AG09319 (cell line): ENCODE measurements around the gene CRYGN.

Source experiments
- DNase-seq: peaks from one replicate; pipeline ENCODE4 v3.0.0-alpha.2; 2010; ENCODE audit warnings: low read depth; ENCODE audit errors: extremely low read depth
- CTCF ChIP-seq: IDR thresholded peaks from 2 replicates; pipeline ENCODE4 v1.5.1; 2011; ENCODE audit warnings: low read depth, mild to moderate bottlenecking, inconsistent platforms, low read length, moderate library complexity

Gene CRYGN

GRCh38 chr7:151424799-151425198, 15.1 kb downstream of the CRYGN start:
- no peak for TF ChIP-seq CTCF
- no peak for DNase-seq

- DNase-seq, result no peak
- no peak for TF ChIP-seq CTCF
Observed at GRCh38 chr7:151423936-151424335, 16.0 kb downstream of the CRYGN start.

GRCh38 chr7:151423226-151423625, 16.7 kb downstream of the CRYGN start:
- DNase-seq, result no peak
- no peak for TF ChIP-seq CTCF

- TF ChIP-seq CTCF, result no peak
Observed at GRCh38 chr7:151422212-151422611, 17.7 kb downstream of the CRYGN start.

GRCh38 chr7:151420144-151420543, 19.8 kb downstream of the CRYGN start:
- no peak for TF ChIP-seq CTCF
- DNase-seq, result no peak

More at GRCh38 chr7:151422212-151422611, 17.7 kb downstream of the CRYGN start:
- DNase-seq, result no peak

- no peak for DNase-seq
- TF ChIP-seq CTCF, result no peak
Observed at GRCh38 chr7:151416941-151417315, 23.0 kb downstream of the CRYGN start.

DNA sequence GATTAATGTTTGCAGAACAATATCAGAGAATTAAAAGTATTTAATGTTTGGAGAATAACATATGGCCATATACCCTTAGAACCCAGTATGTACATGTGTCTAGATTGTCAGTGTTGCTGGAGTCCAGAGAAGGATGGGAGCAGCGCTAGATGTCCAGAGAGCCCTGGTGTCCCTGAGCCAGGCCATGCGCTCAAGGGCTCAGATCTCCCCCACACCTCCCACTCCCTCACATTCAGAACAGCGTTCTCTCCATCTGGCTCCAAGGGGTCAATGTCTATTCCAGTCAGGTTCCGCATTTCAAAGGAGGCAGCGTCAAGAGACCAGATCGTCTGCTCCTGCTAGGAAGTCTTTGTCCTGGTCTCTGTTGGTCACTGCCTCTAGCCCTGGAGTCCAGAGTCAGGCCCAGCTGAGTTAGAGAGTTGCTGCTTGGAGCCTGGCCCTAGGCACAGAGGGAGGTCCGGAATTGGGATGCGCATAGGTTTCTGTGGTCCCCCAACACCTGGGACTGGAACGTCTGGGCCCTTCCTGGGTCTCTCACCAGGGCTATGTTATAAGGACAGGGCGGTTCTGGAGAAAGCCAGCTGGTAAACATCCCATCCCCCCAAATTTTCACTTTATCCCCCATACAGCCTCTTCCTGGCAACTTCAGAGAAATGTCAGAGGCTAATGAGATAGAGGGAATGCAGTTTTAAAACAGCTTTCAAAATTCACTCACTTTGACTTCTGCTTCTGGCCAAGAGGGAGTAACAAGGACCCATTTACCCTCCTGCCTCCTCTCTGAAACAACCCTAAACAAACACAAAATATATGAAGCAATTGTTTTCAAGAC, 23.6 kb downstream of the CRYGN start:
- no peak for TF ChIP-seq CTCF
- no peak for DNase-seq
